HUES64 (cell line): ENCODE data around the gene DPF3.

ENCODE experiments used
- H3K27ac ChIP-seq: 2 replicates; pipeline ENCODE4 v1.7.0; 2013; ENCODE audit warnings: low read depth, low read length, inconsistent platforms
- H3K27me3 ChIP-seq: 2 replicates; pipeline ENCODE4 v1.6.1; 2013; ENCODE audit warnings: mild to moderate bottlenecking, low read length; ENCODE audit not compliant: insufficient read depth
- H3K36me3 ChIP-seq: 2 replicates; pipeline ENCODE4 v1.6.1; 2013; ENCODE audit warnings: mild to moderate bottlenecking, low read length; ENCODE audit not compliant: insufficient read depth
- H3K4me1 ChIP-seq: 2 replicates; pipeline ENCODE4 v1.6.1; 2013; ENCODE audit warnings: mild to moderate bottlenecking, low read length, moderate library complexity; ENCODE audit not compliant: insufficient read depth
- H3K4me3 ChIP-seq: 2 replicates; pipeline ENCODE4 v1.5.1; 2013; ENCODE audit warnings: mild to moderate bottlenecking, low read length, moderate library complexity
- H3K9ac ChIP-seq: 2 replicates; pipeline ENCODE4 v1.6.1; 2013; ENCODE audit warnings: mild to moderate bottlenecking, low read depth, low read length
- H3K9me3 ChIP-seq: 2 replicates; pipeline ENCODE4 v1.6.1; 2013; ENCODE audit warnings: low read depth, low read length; ENCODE audit not compliant: insufficient read depth
- WGBS: fragments of 150-250, 120-280 bp; methylation state at CpG from one replicate; pipeline ENCODE4 v1.1.7; 2013; ENCODE audit warnings: missing lambda C conversion rate; 5-methylcytosine and 5-hydroxymethylcytosine counted together

The DPF3 gene

GRCh38 chr14:72904218-72904617 lies 10.3 kb upstream of the DPF3 start:
- no peak overlapping the region for H3K27ac ChIP-seq
- H3K4me1 ChIP-seq, result peaks cover 21% of the 10 kb centered on the region

GRCh38 chr14:72903716-72904115 lies 9.8 kb upstream of the DPF3 start:
- no CpG with 5 or more reads among the region's 1 CpG for WGBS
- no peak overlapping the region for H3K4me3 ChIP-seq
- no peaks in the 10 kb centered on the region for H3K36me3 ChIP-seq
- no peaks in the 10 kb centered on the region for H3K9me3 ChIP-seq
- no peak overlapping the region for H3K9ac ChIP-seq
- H3K27ac ChIP-seq, result no peak overlapping the region
- H3K4me1 ChIP-seq, result peaks cover 16% of the 10 kb centered on the region
- H3K27me3 ChIP-seq, result no peaks in the 10 kb centered on the region

More at GRCh38 chr14:72904218-72904617, 10.3 kb upstream of the DPF3 start:
- Histone ChIP-seq H3K36me3 (no peaks in the 10 kb centered on the region), H3K4me3 (no peak overlapping the region), H3K27me3 (no peaks in the 10 kb centered on the region), H3K9me3 (no peaks in the 10 kb centered on the region), H3K9ac (no peak overlapping the region)
- 49% methylated on average over 1 of the region's 1 CpG for WGBS

- no peaks in the 10 kb centered on the region for H3K9me3 ChIP-seq
- peaks cover 9% of the 10 kb centered on the region for H3K4me1 ChIP-seq
- 87% methylated on average over 5 of the region's 5 CpGs for WGBS
- H3K36me3 ChIP-seq, result no peaks in the 10 kb centered on the region
- no peak overlapping the region for H3K9ac ChIP-seq
- H3K27ac ChIP-seq, result no peak overlapping the region
- no peak overlapping the region for H3K4me3 ChIP-seq
- no peaks in the 10 kb centered on the region for H3K27me3 ChIP-seq
Observed at GRCh38 chr14:72902801-72903530, 9.1 kb upstream of the DPF3 start.

GRCh38 chr14:72901361-72901760 lies 7.5 kb upstream of the DPF3 start:
- Histone ChIP-seq H3K9me3 (no peaks in the 10 kb centered on the region), H3K27ac (no peak overlapping the region), H3K4me1 (no peaks in the 10 kb centered on the region), H3K36me3 (no peaks in the 10 kb centered on the region), H3K4me3 (no peak overlapping the region), H3K9ac (no peak overlapping the region), H3K27me3 (peaks cover 14% of the 10 kb centered on the region)
- 93% methylated on average over 3 of the region's 3 CpGs for WGBS

GRCh38 chr14:72898448-72898847 lies 4.5 kb upstream of the DPF3 start:
- no peak overlapping the region for H3K4me3 ChIP-seq
- no peak overlapping the region for H3K9ac ChIP-seq
- 58% methylated on average over 3 of the region's 3 CpGs for WGBS
- H3K4me1 ChIP-seq, result peaks cover 11% of the 10 kb centered on the region; the same call in 1 of the 2 replicates
- H3K36me3 ChIP-seq, result no peaks in the 10 kb centered on the region
- H3K9me3 ChIP-seq, result no peaks in the 10 kb centered on the region
- peaks cover 41% of the 10 kb centered on the region for H3K27me3 ChIP-seq
- H3K27ac ChIP-seq, result no peak overlapping the region

GRCh38 chr14:72894623-72895378 lies 900 bp upstream of the DPF3 start:
- Histone ChIP-seq H3K9me3 (no peaks in the 10 kb centered on the region), H3K4me3 (peak overlapping the region; percentile 70), H3K36me3 (no peaks in the 10 kb centered on the region), H3K9ac (no peak overlapping the region), H3K27ac (no peak overlapping the region), H3K27me3 (peaks cover 76% of the 10 kb centered on the region), H3K4me1 (peaks cover 36% of the 10 kb centered on the region)
- under 1% methylated on average over 24 of the region's 25 CpGs for WGBS

- H3K27me3 ChIP-seq, result peaks cover 79% of the 10 kb centered on the region
- H3K9ac ChIP-seq, result no peak overlapping the region
- no peaks in the 10 kb centered on the region for H3K9me3 ChIP-seq
- H3K4me1 ChIP-seq, result peaks cover 41% of the 10 kb centered on the region
- H3K36me3 ChIP-seq, result no peaks in the 10 kb centered on the region
- no peak overlapping the region for H3K27ac ChIP-seq
- 0% methylated on average over 9 of the region's 11 CpGs for WGBS
- peak overlapping the region; percentile 70 for H3K4me3 ChIP-seq
Observed at GRCh38 chr14:72894323-72894622, 372 bp upstream of the DPF3 start.

GRCh38 chr14:72892879-72893635 lies 844 bp downstream of the DPF3 start:
- no peak overlapping the region for H3K27ac ChIP-seq
- peaks cover 53% of the 10 kb centered on the region for H3K4me1 ChIP-seq
- no peak overlapping the region for H3K9ac ChIP-seq

GRCh38 chr14:72892103-72892878 lies 1.6 kb downstream of the DPF3 start:
- H3K27me3 ChIP-seq, result peaks cover 75% of the 10 kb centered on the region

More at GRCh38 chr14:72892879-72893635, 844 bp downstream of the DPF3 start:
- Histone ChIP-seq H3K9me3 (no peaks in the 10 kb centered on the region), H3K4me3 (peak overlapping the region; percentile 70), H3K36me3 (no peaks in the 10 kb centered on the region), H3K27me3 (peaks cover 79% of the 10 kb centered on the region)
- under 1% methylated on average over 68 of the region's 68 CpGs for WGBS

GRCh38 chr14:72891666-72892102 lies 2.2 kb downstream of the DPF3 start:
- Histone ChIP-seq H3K27me3 (peaks cover 69% of the 10 kb centered on the region), H3K4me3 (peak overlapping the region; percentile 70), H3K4me1 (peaks cover 64% of the 10 kb centered on the region), H3K36me3 (no peaks in the 10 kb centered on the region), H3K9me3 (no peaks in the 10 kb centered on the region), H3K27ac (no peak overlapping the region), H3K9ac (no peak overlapping the region)
- WGBS, result under 1% methylated on average over 13 of the region's 14 CpGs

More at GRCh38 chr14:72892103-72892878, 1.6 kb downstream of the DPF3 start:
- no peak overlapping the region for H3K9ac ChIP-seq
- H3K4me1 ChIP-seq, result peaks cover 60% of the 10 kb centered on the region
- H3K4me3 ChIP-seq, result peak overlapping the region; percentile 70
- WGBS, result under 1% methylated on average over 47 of the region's 47 CpGs
- H3K36me3 ChIP-seq, result no peaks in the 10 kb centered on the region
- H3K9me3 ChIP-seq, result no peaks in the 10 kb centered on the region
- H3K27ac ChIP-seq, result no peak overlapping the region
